ENCODE results near the gene PATL1. TPM values are rescaled to one million over a fixed set of nuclear protein-coding genes. Genes with fewer than 3 reads are reported as not detected.

PATL1 gene, protein sequence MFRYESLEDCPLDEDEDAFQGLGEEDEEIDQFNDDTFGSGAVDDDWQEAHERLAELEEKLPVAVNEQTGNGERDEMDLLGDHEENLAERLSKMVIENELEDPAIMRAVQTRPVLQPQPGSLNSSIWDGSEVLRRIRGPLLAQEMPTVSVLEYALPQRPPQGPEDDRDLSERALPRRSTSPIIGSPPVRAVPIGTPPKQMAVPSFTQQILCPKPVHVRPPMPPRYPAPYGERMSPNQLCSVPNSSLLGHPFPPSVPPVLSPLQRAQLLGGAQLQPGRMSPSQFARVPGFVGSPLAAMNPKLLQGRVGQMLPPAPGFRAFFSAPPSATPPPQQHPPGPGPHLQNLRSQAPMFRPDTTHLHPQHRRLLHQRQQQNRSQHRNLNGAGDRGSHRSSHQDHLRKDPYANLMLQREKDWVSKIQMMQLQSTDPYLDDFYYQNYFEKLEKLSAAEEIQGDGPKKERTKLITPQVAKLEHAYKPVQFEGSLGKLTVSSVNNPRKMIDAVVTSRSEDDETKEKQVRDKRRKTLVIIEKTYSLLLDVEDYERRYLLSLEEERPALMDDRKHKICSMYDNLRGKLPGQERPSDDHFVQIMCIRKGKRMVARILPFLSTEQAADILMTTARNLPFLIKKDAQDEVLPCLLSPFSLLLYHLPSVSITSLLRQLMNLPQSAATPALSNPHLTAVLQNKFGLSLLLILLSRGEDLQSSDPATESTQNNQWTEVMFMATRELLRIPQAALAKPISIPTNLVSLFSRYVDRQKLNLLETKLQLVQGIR
- 15.6 and 15.8 TPM in 2 replicates for total RNA-seq

DNA sequence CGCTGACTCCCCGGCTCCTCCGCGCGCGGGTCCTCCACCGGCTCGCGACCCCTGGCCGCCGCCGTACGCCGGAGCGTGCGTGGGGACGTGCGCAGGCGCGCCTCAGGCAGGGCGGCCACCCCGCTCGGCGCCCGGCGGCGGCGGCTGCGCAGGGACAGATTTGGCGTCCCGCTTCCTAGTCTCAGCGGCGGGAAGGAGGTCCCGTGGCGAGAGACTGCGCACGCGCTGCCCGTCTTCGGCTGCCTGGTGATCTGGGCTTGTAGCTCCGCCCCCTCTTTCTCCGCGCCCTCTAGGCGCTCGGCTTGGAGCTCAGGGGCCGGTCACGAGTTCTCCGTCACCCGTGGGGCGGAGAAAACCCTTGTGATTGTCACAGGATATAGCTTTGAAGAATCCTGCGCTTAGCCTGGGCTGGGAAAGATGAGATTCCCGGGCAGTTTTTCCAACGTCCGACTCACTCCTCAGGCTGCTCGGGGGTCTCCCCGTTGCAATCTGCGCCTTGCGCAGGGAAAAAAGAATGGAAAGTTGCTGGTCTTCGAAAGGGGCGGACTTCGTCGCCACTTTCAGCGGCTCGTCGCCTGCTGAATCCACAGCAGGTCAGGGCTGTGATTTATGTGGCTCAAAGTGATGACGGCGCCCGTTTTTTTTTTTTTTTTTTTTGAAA, at the start of gene PATL1:
Gene PATL1 (minus strand): TSS at position 88 of the 661 bp plus-strand sequence. CDS start 142 bp downstream, outside the sequence.

DNA sequence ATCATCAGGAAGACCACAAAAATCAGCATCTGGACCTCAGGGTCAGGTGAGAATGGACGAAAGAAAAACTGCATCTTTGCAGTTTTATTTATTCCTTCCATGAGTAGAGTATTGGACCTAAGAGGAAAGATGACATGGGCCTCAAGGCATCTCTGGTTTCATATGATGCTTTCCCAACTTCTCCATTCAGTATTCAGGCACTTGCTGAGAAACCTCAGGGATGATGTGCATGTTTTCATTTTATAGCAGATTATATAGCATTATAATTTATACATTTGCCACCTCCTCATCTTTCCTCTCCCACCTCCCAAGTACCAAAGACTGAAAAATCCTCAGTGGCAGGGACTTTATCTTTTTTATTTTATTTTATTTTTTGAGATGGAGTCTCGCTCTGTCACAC, 44.9 kb upstream of the PATL1 start, which contains the start of gene OR10V1:
Gene OR10V1 (minus strand): TSS at position 101 of the 400 bp plus-strand sequence. CDS start 0 bp downstream, at position 101.

GRCh38 chr11:59615637-59616395, 53.0 kb downstream of the PATL1 start, which contains the start of gene OSBP:
OSBP (minus strand) TSS chr11:59615774; CDS start chr11:59615664, 110 bp downstream.

Small RNA genes lying within 50 kb of the gene (small RNA-seq; reads per million reads assigned to genes)
- not detected for gene MIR3162

Other genes with a start within 250 kb of the PATL1 start
- not detected in 2 replicates for gene OR5A2, start 242.6 kb downstream of the PATL1 start, total RNA-seq
- not detected in 2 replicates for gene OR5A1, start 232.6 kb downstream of the PATL1 start, total RNA-seq
- gene OR4D6, start 212.1 kb downstream of the PATL1 start, total RNA-seq = not detected in 2 replicates
- not detected in 2 replicates for gene OR4D10, start 195.7 kb downstream of the PATL1 start, total RNA-seq
- gene OR4D11, start 165.5 kb downstream of the PATL1 start, total RNA-seq = 0.16 TPM in 1 of 2 replicates, not detected in the other
- not detected in 2 replicates for gene OR4D9, start 157.5 kb downstream of the PATL1 start, total RNA-seq
- 28.4 and 30.3 TPM in 2 replicates for gene OSBP, start 53.3 kb downstream of the PATL1 start, total RNA-seq
- not detected in 2 replicates for gene OR10V1, start 44.8 kb upstream of the PATL1 start, total RNA-seq
- gene STX3, start 86.3 kb upstream of the PATL1 start, total RNA-seq = 16.8 and 21.7 TPM in 2 replicates
- gene MRPL16, start 141.7 kb upstream of the PATL1 start, total RNA-seq = 25.9 and 26.1 TPM in 2 replicates
- not detected in 2 replicates for gene CBLIF, start 176.5 kb upstream of the PATL1 start, total RNA-seq
- not detected in 2 replicates for gene TCN1, start 197.4 kb upstream of the PATL1 start, total RNA-seq
- gene OOSP3, start 209.7 kb upstream of the PATL1 start, total RNA-seq = not detected in 2 replicates